Mucosa of rectum (tissue), 2 donors: ENCODE data around the gene CHD1.

ENCODE experiments used
- H3K27ac ChIP-seq, 2 donors: one replicate each; pipeline ENCODE4 v1.7.0; 2013; ENCODE audit warnings: inconsistent platforms in 2 of 2, low read depth in 2 of 2, low read length in 2 of 2
- H3K27me3 ChIP-seq, 2 donors: one replicate each; pipeline ENCODE4 v1.7.0; 2013; ENCODE audit warnings: low read length in 2 of 2; ENCODE audit not compliant: control insufficient read depth in 2 of 2, insufficient read depth in 2 of 2
- H3K36me3 ChIP-seq, 2 donors: one replicate each; pipeline ENCODE4 v1.7.0; 2013; ENCODE audit warnings: low read length in 2 of 2; ENCODE audit not compliant: control insufficient read depth in 2 of 2, insufficient read depth in 2 of 2
- H3K4me1 ChIP-seq, 2 donors: one replicate each; pipeline ENCODE4 v1.7.0; 2013; ENCODE audit warnings: low read length in 2 of 2, mild to moderate bottlenecking in 1 of 2; ENCODE audit not compliant: control insufficient read depth in 2 of 2, insufficient read depth in 2 of 2
- H3K4me3 ChIP-seq, 2 donors: one replicate each; pipeline ENCODE4 v1.7.0; 2013; ENCODE audit warnings: low read length in 2 of 2
- H3K9ac ChIP-seq, 2 donors: one replicate each; pipeline ENCODE4 v1.7.0; 2013; ENCODE audit warnings: low read length in 2 of 2, low read depth in 1 of 2, mild to moderate bottlenecking in 1 of 2
- H3K9me3 ChIP-seq, 2 donors: one replicate each; pipeline ENCODE4 v1.7.0; 2013; ENCODE audit warnings: low read length in 2 of 2; ENCODE audit not compliant: control insufficient read depth in 2 of 2
- donor health status: healthy.
- donor health status: Normal muscosa, but diverticular disease.

CHD1 gene

DNA sequence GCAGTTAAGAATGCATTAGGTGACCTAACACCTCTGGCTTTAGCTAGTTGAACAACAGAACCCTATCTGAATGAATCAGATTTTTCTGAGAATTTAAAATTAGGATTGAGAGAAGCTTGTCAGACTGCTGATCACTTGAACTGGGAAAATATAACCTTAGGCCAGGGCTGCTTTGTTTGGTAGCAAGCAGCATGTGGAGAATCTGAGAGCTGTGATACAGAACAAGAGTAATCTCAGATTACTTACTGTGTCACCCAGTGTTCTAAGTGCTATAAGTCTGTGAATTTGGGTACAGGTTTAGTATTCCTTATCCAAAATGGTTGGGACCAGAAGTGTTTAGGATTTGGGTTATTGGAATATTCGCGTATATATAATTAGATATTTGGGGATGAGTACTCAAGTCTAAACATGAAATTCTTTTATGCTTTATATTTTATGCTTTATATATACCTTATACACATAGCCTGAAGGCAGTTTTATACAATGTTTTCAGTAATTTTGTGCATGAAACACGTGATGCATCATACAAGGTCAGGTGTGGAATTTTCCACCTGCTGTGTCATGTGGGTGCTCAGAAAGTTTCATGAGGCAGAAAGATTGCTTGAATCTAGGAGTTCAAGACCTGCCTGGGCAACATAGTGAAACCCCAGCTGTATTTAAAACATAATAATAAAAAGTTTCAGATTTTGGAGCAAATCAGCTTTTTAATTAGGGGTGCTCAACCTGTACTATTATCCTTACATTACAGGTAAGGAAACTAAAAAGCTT is 8.3 kb upstream of the CHD1 start:
- Histone ChIP-seq H3K27ac (no peak overlapping the region), H3K36me3 (peaks cover 0 to 4% of the 10 kb centered on the region in 2 donors), H3K4me3 (no peak overlapping the region), H3K9me3 (no peaks in the 10 kb centered on the region), H3K4me1 (peaks cover 0 to 3% of the 10 kb centered on the region in 2 donors), H3K27me3 (no peaks in the 10 kb centered on the region), H3K9ac (no peak overlapping the region)

GRCh38 chr5:98935206-98935605 is 6.4 kb upstream of the CHD1 start:
- peaks cover 6 to 7% of the 10 kb centered on the region in 2 donors for H3K4me1 ChIP-seq
- no peak overlapping the region for H3K27ac ChIP-seq

GRCh38 chr5:98934546-98934945 is 5.7 kb upstream of the CHD1 start:
- no peak overlapping the region for H3K4me3 ChIP-seq
- H3K4me1 ChIP-seq = peaks cover 9 to 13% of the 10 kb centered on the region in 2 donors
- H3K9ac ChIP-seq = no peak overlapping the region
- no peak overlapping the region for H3K27ac ChIP-seq
- H3K27me3 ChIP-seq = no peaks in the 10 kb centered on the region
- H3K9me3 ChIP-seq = no peaks in the 10 kb centered on the region
- peaks cover 0 to 4% of the 10 kb centered on the region in 2 donors for H3K36me3 ChIP-seq

More at GRCh38 chr5:98935206-98935605, 6.4 kb upstream of the CHD1 start:
- H3K36me3 ChIP-seq = peaks cover 0 to 4% of the 10 kb centered on the region in 2 donors
- no peaks in the 10 kb centered on the region for H3K27me3 ChIP-seq
- no peak overlapping the region for H3K4me3 ChIP-seq
- H3K9ac ChIP-seq = no peak overlapping the region
- no peaks in the 10 kb centered on the region for H3K9me3 ChIP-seq

DNA sequence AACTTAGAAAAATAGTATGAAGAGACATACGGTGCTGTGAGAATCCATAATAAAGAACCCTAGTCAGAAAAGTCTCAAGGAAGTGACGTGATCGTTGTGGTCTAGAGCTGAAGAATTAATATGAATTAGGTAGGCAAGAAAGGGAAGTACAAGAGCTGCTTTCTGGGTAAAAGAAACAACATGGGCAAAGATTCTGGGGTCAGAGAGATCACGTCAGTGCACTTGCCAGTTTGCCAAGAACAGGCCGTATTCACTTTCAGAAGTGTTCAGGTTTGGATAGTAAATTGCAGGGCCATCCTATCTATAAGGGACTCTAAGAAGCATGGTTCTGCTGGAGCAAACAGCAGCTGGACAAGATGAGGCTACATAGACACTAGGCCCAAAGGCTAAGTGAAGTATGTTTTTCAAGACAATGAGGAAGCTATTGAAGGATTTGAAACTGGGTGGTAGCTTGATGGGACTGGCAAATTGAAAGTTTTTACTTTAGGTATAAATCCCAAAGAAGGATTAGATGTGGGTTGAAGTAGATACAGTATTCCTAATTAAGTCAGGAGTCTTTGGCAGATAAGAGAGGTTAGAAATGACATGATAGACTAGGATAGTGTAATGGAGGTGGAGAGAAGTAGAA is 4.8 kb upstream of the CHD1 start:
- peaks cover 9 to 13% of the 10 kb centered on the region in 2 donors for H3K4me1 ChIP-seq
- H3K27ac ChIP-seq = peak overlapping the region in 1 of 2 donors; percentile 62
- peak overlapping the region in 1 of 2 donors; percentile 20 for H3K9ac ChIP-seq
- no peaks in the 10 kb centered on the region for H3K27me3 ChIP-seq
- H3K9me3 ChIP-seq = no peaks in the 10 kb centered on the region
- H3K36me3 ChIP-seq = peaks cover 0 to 4% of the 10 kb centered on the region in 2 donors
- no peak overlapping the region for H3K4me3 ChIP-seq

GRCh38 chr5:98930972-98931762 is 2.4 kb upstream of the CHD1 start:
- Histone ChIP-seq H3K9ac (no peak overlapping the region), H3K27ac (no peak overlapping the region), H3K36me3 (peaks cover 0 to 4% of the 10 kb centered on the region in 2 donors), H3K4me1 (peaks cover 17 to 20% of the 10 kb centered on the region in 2 donors), H3K9me3 (no peaks in the 10 kb centered on the region), H3K4me3 (no peak overlapping the region), H3K27me3 (no peaks in the 10 kb centered on the region)

DNA sequence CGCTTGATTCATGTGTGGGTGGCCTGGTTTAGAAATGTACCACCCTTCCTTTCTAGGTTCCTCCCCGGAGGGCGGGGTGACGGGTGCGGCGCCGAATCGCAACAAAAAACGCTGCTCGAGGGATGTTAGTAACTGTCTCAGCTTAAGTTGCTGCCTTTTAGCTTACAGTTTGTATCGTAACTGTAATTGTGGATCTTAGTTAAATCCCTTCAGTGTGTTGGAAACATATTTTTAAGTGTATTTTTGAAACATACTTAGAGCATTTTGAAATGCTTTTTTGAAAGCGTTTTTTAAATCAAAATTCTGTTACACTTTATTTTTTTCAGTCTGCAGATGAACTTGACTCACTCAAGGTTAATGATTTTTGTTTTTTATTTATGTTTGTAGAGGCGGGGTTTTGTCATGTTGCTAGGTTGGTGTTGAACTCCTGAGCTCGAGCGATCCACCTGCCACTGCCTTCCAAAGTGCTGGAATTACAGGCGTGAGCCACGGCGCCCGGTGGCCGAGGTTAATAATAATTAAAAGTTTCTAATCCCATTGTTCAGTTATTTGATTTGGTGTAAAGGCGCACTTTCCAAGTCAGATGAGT is 997 bp upstream of the CHD1 start:
- no peaks in the 10 kb centered on the region for H3K27me3 ChIP-seq
- no peaks in the 10 kb centered on the region for H3K9me3 ChIP-seq
- peaks cover 5 to 11% of the 10 kb centered on the region in 2 donors for H3K36me3 ChIP-seq
- H3K9ac ChIP-seq = peak overlapping the region; percentile 100
- peak overlapping the region; percentile 100 for H3K27ac ChIP-seq
- peak overlapping the region; percentile 91 to 100 for H3K4me3 ChIP-seq
- H3K4me1 ChIP-seq = peaks cover 17 to 20% of the 10 kb centered on the region in 2 donors

DNA sequence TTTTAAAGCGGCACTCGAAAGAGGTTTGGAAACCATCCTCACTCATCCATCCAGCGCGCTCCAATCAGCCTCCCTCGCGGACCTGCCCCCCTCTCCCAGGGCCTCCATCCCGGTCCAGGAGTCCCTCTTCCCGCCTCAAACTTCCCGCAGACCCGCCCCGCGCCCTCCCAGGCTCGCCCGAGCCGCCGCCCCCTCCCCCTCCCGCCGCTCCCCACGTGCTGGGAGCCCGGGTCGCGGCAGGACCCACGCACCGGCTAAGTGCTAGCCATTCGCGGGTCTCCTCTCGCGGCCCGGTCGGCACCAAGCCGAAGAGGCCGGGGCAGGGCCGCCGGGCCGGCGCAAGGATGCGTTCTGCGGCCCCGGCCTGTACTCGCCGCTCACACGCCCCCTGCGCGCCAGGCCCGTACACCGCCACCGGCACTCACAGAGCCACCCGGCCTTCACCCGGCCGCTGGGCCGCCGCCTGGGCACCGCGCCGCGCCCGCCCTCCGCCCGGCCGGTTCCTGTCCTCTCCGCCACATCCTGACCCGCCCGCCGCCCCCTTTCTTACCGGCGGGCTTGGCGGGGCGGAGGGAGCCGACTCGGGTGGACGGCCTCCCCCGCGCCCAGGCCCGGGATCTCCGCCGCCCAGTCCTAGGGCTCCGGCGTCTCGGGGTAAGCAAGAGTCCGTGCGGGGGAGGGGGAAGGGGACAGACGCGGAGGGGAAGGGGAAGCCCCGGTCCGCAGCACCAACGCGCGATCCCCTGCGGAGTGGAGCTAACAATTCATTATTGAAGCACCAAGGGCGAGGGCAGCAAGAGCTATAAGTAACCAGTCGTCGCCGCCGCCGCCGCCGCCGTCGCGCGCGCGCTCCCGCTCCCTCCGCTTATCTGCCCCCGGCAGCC is 576 bp downstream of the CHD1 start:
- Histone ChIP-seq H3K27me3 (no peaks in the 10 kb centered on the region), H3K4me3 (peak overlapping the region; percentile 94 to 100), H3K36me3 (peaks cover 19% of the 10 kb centered on the region in 2 donors), H3K27ac (peak overlapping the region; percentile 100), H3K9ac (peak overlapping the region; percentile 69 to 89), H3K4me1 (peaks cover 14 to 20% of the 10 kb centered on the region in 2 donors), H3K9me3 (no peaks in the 10 kb centered on the region)

GRCh38 chr5:98927242-98927988 is 1.4 kb downstream of the CHD1 start:
- Histone ChIP-seq H3K4me1 (peaks cover 14 to 20% of the 10 kb centered on the region in 2 donors), H3K27me3 (no peaks in the 10 kb centered on the region)

More at GRCh38 chr5:98927242-98927988, 1.4 kb downstream of the CHD1 start:
- H3K27ac ChIP-seq = peak overlapping the region; percentile 100
- peaks cover 17 to 23% of the 10 kb centered on the region in 2 donors for H3K36me3 ChIP-seq
- no peaks in the 10 kb centered on the region for H3K9me3 ChIP-seq
- peak overlapping the region; percentile 94 to 100 for H3K4me3 ChIP-seq
- H3K9ac ChIP-seq = peak overlapping the region; percentile 69 to 89
